ENCODE results near the gene AJUBA.
A peak's percentile ranks its signal among the peaks of the same experiment; 100 is the strongest.

AJUBA gene

GRCh38 chr14:23025151-23025814 lies 42.9 kb upstream of the AJUBA start:
- peaks cover 30% of the 10 kb centered on the region for H3K4me1 ChIP-seq (ENCODE audit: insufficient read depth, low read length, poor library complexity, severe bottlenecking)
- H3K9ac ChIP-seq (ENCODE audit: low read depth, low read length, poor library complexity, severe bottlenecking), result no peak overlapping the region
- no peaks in the 10 kb centered on the region for H3K9me3 ChIP-seq (ENCODE audit: insufficient read depth, low read depth, low read length)
- no peak for TF ChIP-seq CTCF (conservative IDR thresholded peaks at IDR 0.05; ENCODE audit: low read length)
- no peak for TF ChIP-seq EZH2phosphoT487 (IDR thresholded peaks at IDR 0.05; ENCODE audit: borderline replicate concordance)
- H4K20me1 ChIP-seq (ENCODE audit: insufficient read depth, low read length, poor library complexity, severe bottlenecking), result peaks cover 10% of the 10 kb centered on the region
- no peaks in the 10 kb centered on the region for H3K27me3 ChIP-seq (ENCODE audit: insufficient read depth, low read length, poor library complexity, severe bottlenecking)
- no peak overlapping the region for H2AFZ ChIP-seq (ENCODE audit: low read length)
- no peaks in the 10 kb centered on the region for H3K9me2 ChIP-seq (replicated peaks; ENCODE audit: low read depth, low read length)
- no peaks in the 10 kb centered on the region for H3F3A ChIP-seq (ENCODE audit: low read depth)
- no peak overlapping the region for H3K4me3 ChIP-seq (ENCODE audit: low read length, poor library complexity, severe bottlenecking)
- no peaks in the 10 kb centered on the region; the same call in 1 of the 2 replicates for H3K36me3 ChIP-seq (ENCODE audit: insufficient read depth, low read length)
- H3K4me2 ChIP-seq (ENCODE audit: low read depth, low read length, poor library complexity, severe bottlenecking), result peak overlapping the region; percentile 36
- H3K79me2 ChIP-seq (ENCODE audit: insufficient read depth, low read length), result peaks cover 5% of the 10 kb centered on the region; the same call in 1 of the 2 replicates

DNA sequence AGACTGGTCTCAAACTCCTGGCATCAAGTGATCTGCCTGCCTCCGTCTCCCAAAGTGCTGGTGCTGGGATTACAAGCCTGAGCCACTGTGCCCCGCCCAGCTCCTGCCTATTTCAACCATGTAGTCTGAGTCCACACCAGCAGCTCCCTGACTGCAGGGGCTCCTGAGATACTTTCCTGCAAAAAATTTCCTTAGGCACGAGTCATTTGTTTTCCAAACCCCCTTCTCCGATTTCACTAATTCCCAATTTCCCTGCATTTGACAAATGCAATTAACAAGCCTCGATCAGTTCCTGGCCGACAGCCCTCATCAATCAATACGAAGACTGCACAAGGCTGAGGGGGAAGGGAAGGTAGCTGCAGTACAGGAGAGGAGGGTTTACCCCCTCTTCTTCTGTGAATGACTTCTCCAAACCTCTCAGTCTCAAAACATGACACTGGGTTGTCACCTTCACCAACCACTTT lies 42.3 kb upstream of the AJUBA start:
- Histone ChIP-seq H2AFZ (ENCODE audit: low read length) (no peak overlapping the region), H3K27me3 (ENCODE audit: insufficient read depth, low read length, poor library complexity, severe bottlenecking) (no peaks in the 10 kb centered on the region), H3K4me3 (ENCODE audit: low read length, poor library complexity, severe bottlenecking) (no peak overlapping the region), H3F3A (ENCODE audit: low read depth) (no peaks in the 10 kb centered on the region), H3K36me3 (ENCODE audit: insufficient read depth, low read length) (no peaks in the 10 kb centered on the region; the same call in 1 of the 2 replicates), H4K20me1 (ENCODE audit: insufficient read depth, low read length, poor library complexity, severe bottlenecking) (peaks cover 10% of the 10 kb centered on the region), H3K79me2 (ENCODE audit: insufficient read depth, low read length) (peaks cover 5% of the 10 kb centered on the region; the same call in 1 of the 2 replicates), H3K4me2 (ENCODE audit: low read depth, low read length, poor library complexity, severe bottlenecking) (peak overlapping the region; percentile 36), H3K4me1 (ENCODE audit: insufficient read depth, low read length, poor library complexity, severe bottlenecking) (peaks cover 30% of the 10 kb centered on the region), H3K9me3 (ENCODE audit: insufficient read depth, low read depth, low read length) (no peaks in the 10 kb centered on the region), H3K9ac (ENCODE audit: low read depth, low read length, poor library complexity, severe bottlenecking) (no peak overlapping the region), H3K9me2 (replicated peaks; ENCODE audit: low read depth, low read length) (no peaks in the 10 kb centered on the region)
- no peak for TF ChIP-seq EZH2phosphoT487 (IDR thresholded peaks at IDR 0.05; ENCODE audit: borderline replicate concordance)
- TF ChIP-seq CTCF (conservative IDR thresholded peaks at IDR 0.05; ENCODE audit: low read length), result no peak

- H3K9me3 ChIP-seq (ENCODE audit: insufficient read depth, low read depth, low read length), result no peaks in the 10 kb centered on the region
These were observed 41.4 kb upstream of the AJUBA start for GRCh38 chr14:23023795-23024152.

More at GRCh38 chr14:23023795-23024152, 41.4 kb upstream of the AJUBA start:
- Histone ChIP-seq H3K36me3 (ENCODE audit: insufficient read depth, low read length) (no peaks in the 10 kb centered on the region; the same call in 1 of the 2 replicates), H4K20me1 (ENCODE audit: insufficient read depth, low read length, poor library complexity, severe bottlenecking) (peaks cover 7% of the 10 kb centered on the region), H3F3A (ENCODE audit: low read depth) (no peaks in the 10 kb centered on the region), H3K27me3 (ENCODE audit: insufficient read depth, low read length, poor library complexity, severe bottlenecking) (no peaks in the 10 kb centered on the region), H2AFZ (ENCODE audit: low read length) (no peak overlapping the region), H3K79me2 (ENCODE audit: insufficient read depth, low read length) (no peaks in the 10 kb centered on the region; the same call in 1 of the 2 replicates), H3K4me1 (ENCODE audit: insufficient read depth, low read length, poor library complexity, severe bottlenecking) (peaks cover 22% of the 10 kb centered on the region), H3K4me2 (ENCODE audit: low read depth, low read length, poor library complexity, severe bottlenecking) (no peak overlapping the region), H3K9me2 (replicated peaks; ENCODE audit: low read depth, low read length) (no peaks in the 10 kb centered on the region), H3K4me3 (ENCODE audit: low read length, poor library complexity, severe bottlenecking) (no peak overlapping the region), H3K9ac (ENCODE audit: low read depth, low read length, poor library complexity, severe bottlenecking) (no peak overlapping the region)
- TF ChIP-seq CTCF (conservative IDR thresholded peaks at IDR 0.05; ENCODE audit: low read length) (no peak), EZH2phosphoT487 (IDR thresholded peaks at IDR 0.05; ENCODE audit: borderline replicate concordance) (no peak)
